ENCODE results near the gene DCP1B.

DNA sequence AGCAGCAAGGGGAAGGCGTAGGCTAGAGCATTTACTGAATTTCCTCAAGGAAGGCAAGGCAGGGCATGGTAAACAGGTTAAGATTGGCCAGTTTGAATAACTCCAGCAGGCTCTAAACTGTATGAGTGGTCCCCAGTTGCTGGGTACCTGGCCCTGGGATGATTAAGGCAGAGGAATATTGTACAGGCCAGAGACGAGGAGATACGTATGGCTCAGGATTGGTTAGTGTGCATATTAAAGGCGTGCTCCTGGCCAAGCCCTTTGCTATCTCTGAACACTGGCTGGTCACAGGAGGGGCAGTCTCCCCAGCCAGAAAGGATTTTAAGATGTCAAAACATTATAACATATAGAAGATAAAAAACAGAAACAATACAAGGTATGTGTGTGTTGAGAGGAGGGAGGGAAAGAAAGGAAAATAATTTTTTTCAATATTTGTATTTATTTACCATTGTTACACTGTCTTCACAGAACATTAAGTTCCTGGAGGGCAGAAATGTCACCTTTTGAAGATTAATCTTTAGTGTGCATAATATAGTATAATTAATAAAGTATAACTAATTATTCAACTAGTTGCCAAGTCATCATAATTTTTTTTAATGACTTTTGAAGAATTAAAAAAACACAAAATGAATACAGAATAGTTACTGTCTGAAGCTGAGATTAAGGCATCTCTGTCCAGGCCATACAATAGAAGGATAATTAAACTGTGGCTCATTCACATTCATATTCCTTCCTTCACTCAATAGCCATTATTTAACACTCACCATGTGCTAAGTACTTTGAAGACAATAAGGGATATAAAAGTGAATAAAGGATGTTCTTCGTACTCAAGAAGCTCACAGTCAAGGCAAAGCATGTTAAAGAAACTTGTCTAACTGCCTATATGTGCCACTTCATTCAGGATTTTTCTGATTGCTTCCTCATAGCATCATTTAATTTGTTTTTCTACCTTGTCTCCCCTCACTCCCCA lies 41.9 kb downstream of the DCP1B start:
- TF ChIP-seq POLR2A (IDR thresholded peaks at IDR 0.05) (no peak), CTCF (IDR thresholded peaks at IDR 0.05) (no peak)
